Psoas muscle (tissue), 8 donors: ENCODE measurements around the gene FRY. TPM values are rescaled to one million over a fixed set of nuclear protein-coding genes. Genes with fewer than 3 reads are reported as not detected.

Experiments
- ATAC-seq, 4 donors: fragments of 200-7000 bp; cut with Tn5 transposase; one replicate each; pipeline ENCODE4 v1.9.1; 2020; ENCODE audit warnings: moderate library complexity in 3 of 4, mild to moderate bottlenecking in 2 of 4
- DNase-seq, 2 donors: peaks; one replicate each; pipeline ENCODE4 v3.0.0-alpha.2; 2020
- H3K27ac ChIP-seq: fragments of 200-600 bp; one replicate; pipeline ENCODE4 v1.8.0; 2022
- H3K27me3 ChIP-seq, 3 donors: fragments of 200-600 bp in 1 of 3; one replicate each; pipeline versions ENCODE4 v1.6.1 to v1.8.0; 2013 to 2022; ENCODE audit warnings: low read length in 2 of 3, mild to moderate bottlenecking in 2 of 3, moderate library complexity in 1 of 3; ENCODE audit not compliant: insufficient read depth in 3 of 3
- H3K36me3 ChIP-seq, 2 donors: fragments of 200-600 bp in 1 of 2; one replicate each; pipeline versions ENCODE4 v1.6.1 to v1.8.0; 2013 to 2022; ENCODE audit warnings: low read depth in 1 of 2, mild to moderate bottlenecking in 1 of 2, moderate library complexity in 1 of 2; ENCODE audit not compliant: insufficient read depth in 1 of 2
- H3K4me1 ChIP-seq: fragments of 200-600 bp; one replicate; pipeline ENCODE4 v1.8.0; 2022
- H3K4me3 ChIP-seq: fragments of 200-600 bp; one replicate; pipeline ENCODE4 v1.8.0; 2022; ENCODE audit warnings: mild to moderate bottlenecking
- H3K9me3 ChIP-seq: fragments of 200-600 bp; one replicate; pipeline ENCODE4 v1.8.0; 2022
- CTCF ChIP-seq: fragments of 200-600 bp; IDR thresholded peaks from one replicate; pipeline ENCODE4 v1.8.0; 2022; ENCODE audit warnings: antibody characterized with exemption
- WGBS, 3 donors: extraction: QIAGEN DNeasy Blood & Tissue Kit; methylation state at CpG; one replicate each; pipeline versions ENCODE4 v1.1.6 to v1.1.7; 2013; 5-methylcytosine and 5-hydroxymethylcytosine counted together
- intact Hi-C, 2 donors: fragments of 100-400 bp; cut with DNase I; formaldehyde crosslinking; loops; one replicate each; pipeline versions ENCODE4 v1.11.0 to v1.14.2; 2022
- polyA plus RNA-seq, 3 donors: library from polyadenylated mRNA; stranded (reverse); fragments of 200-250 nt; gene quantifications; one replicate each; pipeline ENCODE4 v1.2.3, GENCODE V29; 2013
- total RNA-seq, 4 donors: library from RNA; stranded (reverse); fragmentation: NEBNext Ultra II Directional in 2 of 4; extraction: Animal tissue kit (Norgen Biotek cat#: 25700) in 2 of 4; gene quantifications; one replicate each; pipeline versions ENCODE4 v1.2.1 to v1.2.4, GENCODE V29; 2021 to 2023
- donor health status: healthy with polysubstance abuse.
- donor health status: DM: no; HTN: no; CAD: no; lungs with moderate emphysema.
- donor health status: Bipolar disorder and iron deficiency.
- donor health status: healthy.
- donor health status: DM: yes; HTN: yes; CAD: no.
- donor health status: DM: no; HTN: no; CAD: no.
- donor health status: DM: no; HTN: no; CAD: no.
- donor health status: DM: yes; HTN: yes; CAD: no.

Gene FRY
- total and polyA plus RNA-seq, 7 donors: 7.1 to 56.9 (median 24.0) TPM

GRCh38 chr13:32150239-32150638 is 118.7 kb downstream of the FRY start:
- intact Hi-C loops: no loop called here
- peak in 2 of 4 donors; percentile 27 to 35 for ATAC-seq
- 78 to 96% (median 91%) methylated on average over 1 of the region's 1 CpG for WGBS, 3 donors
- Histone ChIP-seq H3K27me3 (no peaks in the 10 kb centered on the region), H3K9me3 (no peaks in the 10 kb centered on the region), H3K4me3 (no peak overlapping the region), H3K4me1 (no peaks in the 10 kb centered on the region), H3K27ac (peak overlapping the region; percentile 42), H3K36me3 (peaks cover 0 to 30% of the 10 kb centered on the region in 2 donors)
- TF ChIP-seq CTCF: no peak
- DNase-seq: no peak

- no peak for TF ChIP-seq CTCF
- intact Hi-C loops: no loop called here
- 0 to 20% (median 16%) methylated on average over 1 of the region's 1 CpG for WGBS, 3 donors
Observed at GRCh38 chr13:32150794-32151193, 119.2 kb downstream of the FRY start.

GRCh38 chr13:32151240-32151639 is 119.7 kb downstream of the FRY start:
- Histone ChIP-seq H3K9me3 (no peaks in the 10 kb centered on the region), H3K4me3 (no peak overlapping the region), H3K27ac (no peak overlapping the region), H3K4me1 (no peaks in the 10 kb centered on the region), H3K36me3 (peaks cover 0 to 39% of the 10 kb centered on the region in 2 donors), H3K27me3 (no peaks in the 10 kb centered on the region)
- intact Hi-C loops: no loop called here
- ATAC-seq (no peak), DNase-seq (no peak)
- 95 to 97% (median 96%) methylated on average over 5 of the region's 5 CpGs for WGBS, 3 donors
- no peak for TF ChIP-seq CTCF

More at GRCh38 chr13:32150794-32151193, 119.2 kb downstream of the FRY start:
- Histone ChIP-seq H3K9me3 (no peaks in the 10 kb centered on the region), H3K4me1 (no peaks in the 10 kb centered on the region), H3K27me3 (no peaks in the 10 kb centered on the region), H3K27ac (peak overlapping the region; percentile 42), H3K36me3 (peaks cover 0 to 35% of the 10 kb centered on the region in 2 donors), H3K4me3 (no peak overlapping the region)
- peak; percentile 58 to 81 (median 70) for ATAC-seq
- DNase-seq: peak; percentile 74 to 82

- Histone ChIP-seq H3K36me3 (peaks cover 0 to 36% of the 10 kb centered on the region in 2 donors), H3K4me3 (no peak overlapping the region), H3K9me3 (no peaks in the 10 kb centered on the region), H3K27me3 (no peaks in the 10 kb centered on the region), H3K27ac (no peak overlapping the region), H3K4me1 (no peaks in the 10 kb centered on the region)
- 48 to 56% (median 48%) methylated on average over 3 of the region's 3 CpGs for WGBS, 3 donors
- no peak for TF ChIP-seq CTCF
- DNase-seq (no peak), ATAC-seq (peak in 1 of 4 donors; percentile 34)
- intact Hi-C loops: no loop called here
Observed at GRCh38 chr13:32153056-32153455, 121.5 kb downstream of the FRY start.
